CD4-positive, alpha-beta T cell treated with Interleukin-21 for 1 hour (primary cell): ENCODE results near the gene PRR15L.

ENCODE experiments used
- DNase-seq: peaks from one replicate; pipeline ENCODE4 v3.0.0-alpha.2; 2020

The PRR15L gene

GRCh38 chr17:47987240-47987835 lies 29.7 kb upstream of the PRR15L start:
- DNase-seq = no peak

GRCh38 chr17:47986520-47986919 lies 28.8 kb upstream of the PRR15L start:
- DNase-seq = no peak

GRCh38 chr17:47983492-47984223 lies 26.0 kb upstream of the PRR15L start:
- DNase-seq = no peak

- no peak for DNase-seq
These were observed 25.1 kb upstream of the PRR15L start for GRCh38 chr17:47982645-47983390.

- no peak for DNase-seq
These were observed 24.5 kb upstream of the PRR15L start for GRCh38 chr17:47982091-47982617.

DNA sequence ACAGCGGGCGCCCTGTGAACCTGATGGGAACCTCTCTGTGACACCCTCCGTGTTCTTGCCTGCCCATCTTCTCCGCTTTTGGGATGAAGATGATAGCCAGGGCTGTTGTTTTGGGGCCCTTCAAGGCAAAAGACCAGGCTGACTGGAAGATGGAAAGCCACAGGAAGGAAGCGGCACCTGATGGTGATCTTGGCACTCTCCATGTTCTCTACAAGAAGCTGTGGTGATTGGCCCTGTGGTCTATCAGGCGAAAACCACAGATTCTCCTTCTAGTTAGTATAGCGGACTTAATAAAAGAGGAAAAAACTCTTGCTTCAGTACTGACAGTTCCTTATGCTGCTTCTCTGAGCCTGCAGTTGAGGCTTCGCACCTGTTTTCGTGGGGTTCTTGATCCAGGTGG lies 23.8 kb upstream of the PRR15L start:
- DNase-seq = peak; percentile 22

- DNase-seq = no peak
These were observed 22.9 kb upstream of the PRR15L start for GRCh38 chr17:47980541-47980940.

DNA sequence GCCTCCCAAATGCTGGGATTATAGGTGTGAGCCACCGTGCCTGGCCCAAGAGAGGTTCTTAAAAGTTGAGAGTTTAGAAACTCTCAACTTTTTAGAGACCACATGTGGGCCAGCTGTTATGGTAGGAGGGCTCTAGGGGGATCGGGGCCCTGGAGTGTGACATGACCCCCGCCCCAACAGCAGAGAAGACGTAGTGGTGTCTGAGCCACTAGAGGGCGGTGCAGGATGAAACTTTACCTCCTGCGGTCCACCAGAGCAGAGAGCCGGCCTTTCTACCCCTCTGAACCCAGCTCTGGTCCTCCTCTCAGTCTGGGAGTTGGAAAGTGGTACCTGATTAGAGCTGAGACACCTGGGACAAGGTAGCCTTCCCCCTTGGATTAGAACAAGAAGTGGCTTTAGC lies 20.6 kb upstream of the PRR15L start:
- DNase-seq = peak; percentile 54

- no peak for DNase-seq
These were observed 18.1 kb upstream of the PRR15L start for GRCh38 chr17:47975823-47976205.

DNA sequence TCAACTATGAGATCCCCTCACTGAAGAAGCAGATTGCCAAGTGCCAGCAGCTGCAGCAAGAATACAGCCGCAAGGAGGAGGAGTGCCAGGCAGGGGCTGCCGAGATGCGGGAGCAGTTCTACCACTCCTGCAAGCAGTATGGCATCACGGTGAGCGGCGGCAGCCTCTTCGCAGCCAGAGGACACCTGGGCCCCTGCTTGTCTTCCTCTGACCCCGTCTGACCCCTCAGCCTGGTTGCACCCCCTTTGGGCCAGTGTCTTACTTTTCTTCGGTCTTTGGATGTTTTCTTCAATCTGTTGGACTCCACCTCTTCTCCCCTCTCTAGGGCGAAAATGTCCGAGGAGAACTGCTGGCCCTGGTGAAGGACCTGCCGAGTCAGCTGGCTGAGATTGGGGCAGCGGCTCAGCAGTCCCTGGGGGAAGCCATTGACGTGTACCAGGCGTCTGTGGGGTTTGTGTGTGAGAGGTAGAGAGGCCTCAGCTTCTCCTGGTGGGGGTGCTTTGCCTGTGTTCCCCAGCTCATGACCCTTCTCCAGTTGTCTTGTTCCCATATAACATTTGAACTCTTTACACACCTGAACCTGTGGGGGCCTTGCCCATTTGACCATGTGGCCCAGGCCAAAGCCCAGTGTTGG lies 17.6 kb upstream of the PRR15L start:
- DNase-seq = no peak

- no peak for DNase-seq
These were observed 15.9 kb upstream of the PRR15L start for GRCh38 chr17:47973541-47973940.

DNA sequence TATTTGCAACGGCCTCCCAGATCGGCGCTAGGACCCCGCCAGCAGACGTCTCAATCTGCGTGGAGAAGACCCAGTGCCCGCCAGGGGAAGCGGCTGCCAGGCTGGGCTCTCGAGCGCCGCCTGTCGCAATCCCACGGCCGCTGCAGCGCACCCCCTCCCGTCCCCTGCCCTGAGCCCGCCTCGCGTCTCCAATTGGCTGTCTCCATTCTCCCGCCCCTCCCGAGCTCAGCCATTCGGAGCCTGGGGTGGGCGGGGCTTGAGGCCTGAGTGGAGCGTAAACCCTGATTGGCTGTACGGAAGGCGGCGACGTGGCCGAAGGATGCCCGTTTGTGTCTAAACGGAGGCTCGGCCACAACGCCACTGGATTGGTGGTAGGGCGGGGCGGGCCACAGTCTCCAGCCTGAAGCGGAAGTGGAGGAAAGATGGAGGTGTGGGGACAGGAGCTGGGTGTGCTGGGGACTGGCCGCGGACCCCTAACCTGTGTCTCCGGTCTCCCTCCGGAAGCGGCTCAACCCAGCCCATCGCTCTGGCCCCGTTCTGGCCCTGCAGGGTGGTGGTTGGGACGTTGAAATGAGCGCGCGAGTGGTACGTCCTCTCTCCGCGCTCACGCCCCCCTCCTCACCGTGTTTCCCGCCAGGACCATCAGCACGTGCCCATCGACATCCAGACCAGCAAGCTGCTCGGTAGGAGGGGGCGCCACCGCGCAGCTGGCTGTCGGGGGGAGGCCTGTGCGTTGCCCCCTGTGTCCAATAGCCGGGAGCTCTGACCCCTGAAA lies 13.2 kb upstream of the PRR15L start, which contains the start of gene CDK5RAP3:
Gene CDK5RAP3 (plus strand): TSS at position 389 of the 775 bp plus-strand sequence. CDS start 34 bp downstream, at position 423.
- peak; percentile 99 for DNase-seq

DNA sequence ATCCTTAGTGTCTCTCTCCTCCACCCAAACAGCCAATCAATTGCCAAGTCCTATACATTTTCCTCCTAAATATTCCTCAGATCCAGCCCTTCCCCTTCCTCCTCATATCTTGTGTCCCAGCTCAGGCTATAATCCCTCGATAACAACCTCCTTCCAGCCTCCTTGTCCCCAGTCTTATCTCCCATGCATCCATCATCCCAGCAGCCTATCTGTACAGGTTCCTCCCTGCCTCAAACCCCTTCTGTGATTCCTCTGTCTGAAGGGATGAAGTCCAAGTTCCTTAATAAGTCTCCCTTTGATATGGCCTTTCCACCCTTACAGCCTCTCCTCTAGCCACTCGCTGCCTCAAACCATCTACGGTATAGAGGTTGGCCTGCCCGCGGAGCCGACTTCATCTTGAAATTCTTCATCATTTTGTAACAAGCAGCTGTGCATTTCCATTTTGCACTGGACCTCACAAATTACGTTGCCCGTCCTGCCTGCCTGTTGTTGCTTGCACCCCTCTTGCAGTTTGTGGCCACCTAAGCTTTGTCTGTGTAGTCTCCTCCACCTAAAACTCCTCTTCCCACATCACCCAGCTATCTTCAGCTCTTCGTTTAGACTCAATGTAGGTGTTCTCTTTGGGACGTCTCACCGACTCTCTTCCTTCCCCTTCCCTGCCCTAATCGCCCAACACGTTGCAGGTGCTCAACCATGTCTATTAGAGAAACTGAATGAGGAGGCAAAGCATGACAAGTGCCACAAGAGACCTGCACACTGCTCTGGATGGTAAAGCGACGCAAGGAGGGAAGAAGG lies 12.4 kb upstream of the PRR15L start:
- DNase-seq = no peak

- DNase-seq = no peak
These were observed 11.2 kb upstream of the PRR15L start for GRCh38 chr17:47968836-47969235.

- no peak for DNase-seq
These were observed 10.0 kb upstream of the PRR15L start for GRCh38 chr17:47967607-47968252.

DNA sequence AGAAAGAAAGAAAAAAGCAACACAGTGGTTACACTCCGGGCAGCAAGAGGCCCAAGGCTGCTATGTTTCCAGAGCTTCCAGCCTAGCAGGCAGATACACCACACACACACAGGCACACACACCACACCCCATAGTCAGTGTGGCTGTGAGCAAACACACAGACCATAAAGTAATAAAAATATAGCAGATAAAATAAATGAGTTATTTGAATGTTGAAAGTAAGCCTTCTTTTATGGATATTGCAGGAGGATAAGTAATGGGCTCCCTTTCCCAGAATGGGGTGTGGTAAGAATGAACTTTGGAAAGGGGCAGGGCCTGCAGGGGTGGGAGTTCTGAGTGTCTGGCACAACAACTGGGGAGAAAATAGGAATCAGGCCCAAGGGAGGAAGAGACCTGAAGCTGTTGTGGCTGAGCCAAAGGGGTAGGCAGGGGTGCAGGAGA lies 8.4 kb upstream of the PRR15L start:
- no peak for DNase-seq

- no peak for DNase-seq
These were observed 7.2 kb upstream of the PRR15L start for GRCh38 chr17:47964856-47965255.

GRCh38 chr17:47962901-47963300 lies 5.2 kb upstream of the PRR15L start:
- no peak for DNase-seq

DNA sequence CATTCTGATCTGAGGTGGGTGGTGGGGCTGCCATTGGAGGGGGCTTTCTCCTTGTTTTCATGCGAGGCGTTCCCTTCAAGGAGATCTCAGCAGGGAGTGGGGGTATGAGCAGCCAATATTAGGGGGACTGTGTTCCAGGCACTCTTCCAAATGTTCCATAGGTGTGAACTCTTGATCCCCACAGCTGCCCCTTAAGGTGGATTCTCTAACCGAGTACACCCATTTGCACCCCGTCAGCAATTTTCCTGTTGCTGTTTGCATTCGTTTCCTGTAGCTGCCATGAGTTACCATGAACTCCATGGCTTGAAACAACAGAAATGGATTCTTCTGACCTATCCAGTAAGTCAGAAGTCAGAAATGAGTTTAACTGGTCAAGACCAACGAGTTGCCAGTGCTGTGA lies 3.7 kb upstream of the PRR15L start:
- no peak for DNase-seq

GRCh38 chr17:47959825-47960655 lies 2.4 kb upstream of the PRR15L start:
- no peak for DNase-seq
